Smooth muscle cell (in vitro differentiated cells): ENCODE results near the gene POU6F2. TPM values are rescaled to one million over a fixed set of nuclear protein-coding genes. Genes with fewer than 3 reads are reported as not detected.

Source experiments
- DNase-seq: peaks from one replicate; lab custom pipeline; 2025; ENCODE audit not compliant: unreplicated experiment; lab: John Stamatoyannopoulos, UW
- H2AFZ ChIP-seq: fragments of 200-600 bp; sonication (generic); 2 replicates; pipeline ENCODE4 v1.6.0; 2016; ENCODE audit warnings: antibody characterized with exemption, low read depth, mild to moderate bottlenecking
- H3F3A ChIP-seq: fragments of 200-600 bp; sonication (generic); 2 replicates; pipeline ENCODE4 v1.6.0; 2017; ENCODE audit warnings: antibody characterized with exemption, low read depth
- H3K27ac ChIP-seq: fragments of 200-600 bp; sonication (generic); 2 replicates; pipeline ENCODE4 v1.5.1; 2016; ENCODE audit warnings: low read depth, mild to moderate bottlenecking
- H3K27me3 ChIP-seq: fragments of 200-600 bp; sonication (generic); 2 replicates; pipeline ENCODE4 v1.6.1; 2016; ENCODE audit warnings: low read depth, mild to moderate bottlenecking
- H3K36me3 ChIP-seq: fragments of 200-600 bp; sonication (generic); 2 replicates; pipeline ENCODE4 v1.5.1; 2016; ENCODE audit warnings: low read depth
- H3K4me1 ChIP-seq: fragments of 200-600 bp; sonication (generic); 2 replicates; pipeline ENCODE4 v1.5.1; 2016; ENCODE audit warnings: low read depth
- H3K4me2 ChIP-seq: fragments of 200-600 bp; sonication (generic); 2 replicates; pipeline ENCODE4 v1.6.0; 2016; ENCODE audit warnings: mild to moderate bottlenecking
- H3K4me3 ChIP-seq: fragments of 200-600 bp; sonication (generic); 2 replicates; pipeline ENCODE4 v1.5.1; 2016; ENCODE audit warnings: mild to moderate bottlenecking
- H3K79me2 ChIP-seq: fragments of 200-600 bp; sonication (generic); 2 replicates; pipeline ENCODE4 v1.6.0; 2016; ENCODE audit warnings: low read depth, mild to moderate bottlenecking
- H3K9ac ChIP-seq: fragments of 200-600 bp; sonication (generic); 2 replicates; pipeline ENCODE4 v1.6.0; 2016; ENCODE audit warnings: low read depth
- H3K9me3 ChIP-seq: fragments of 200-600 bp; sonication (generic); replicated peaks from 2 replicates; pipeline ENCODE4 v1.5.1; 2016; ENCODE audit warnings: low read depth
- H4K20me1 ChIP-seq: fragments of 200-600 bp; sonication (generic); 2 replicates; pipeline ENCODE4 v1.6.0; 2016; ENCODE audit warnings: low read depth
- CTCF ChIP-seq: fragments of 200-600 bp; sonication (generic); IDR thresholded peaks from 2 replicates; pipeline ENCODE4 v1.5.1; 2017; ENCODE audit warnings: borderline replicate concordance, mild to moderate bottlenecking, antibody characterized with exemption; ENCODE audit not compliant: insufficient read depth, poor library complexity, severe bottlenecking
- WGBS: methylation state at CpG from one replicate; pipeline ENCODE4 v1.1.7; 2016; ENCODE audit warnings: low lambda C conversion rate; 5-methylcytosine and 5-hydroxymethylcytosine counted together
- polyA plus RNA-seq: library from polyadenylated mRNA; unstranded; fragments of >200 nt; fragmentation: Nextera tagmentation; extraction: Ambion mirVana; gene quantifications from 2 replicates; pipeline ENCODE4 v1.2.1, GENCODE V29; 2016
- total RNA-seq: library from RNA; depleted of rRNA; stranded (reverse); fragments of >200 nt; gene quantifications from 2 replicates; pipeline ENCODE4 v1.2.3, GENCODE V29; 2014

The POU6F2 gene
- total and polyA plus RNA-seq, 2 experiments from 2014 or later, result 1.2 TPM

GRCh38 chr7:38936641-38937040 is 41.1 kb upstream of the POU6F2 start:
- Histone ChIP-seq H3F3A (no peaks in the 10 kb centered on the region), H3K79me2 (no peaks in the 10 kb centered on the region), H3K9ac (no peak overlapping the region), H3K4me2 (no peak overlapping the region), H3K4me1 (peaks cover 3% of the 10 kb centered on the region), H3K27ac (no peak overlapping the region), H2AFZ (no peak overlapping the region), H3K27me3 (no peaks in the 10 kb centered on the region), H3K36me3 (no peaks in the 10 kb centered on the region), H3K4me3 (no peak overlapping the region), H3K9me3 (no peaks in the 10 kb centered on the region), H4K20me1 (no peaks in the 10 kb centered on the region)
- no peak for TF ChIP-seq CTCF
- 100% methylated on average over 1 of the region's 1 CpG for WGBS
- no peak for DNase-seq

GRCh38 chr7:38938001-38938485 is 39.7 kb upstream of the POU6F2 start:
- no peak overlapping the region for H3K9ac ChIP-seq
- no peak for TF ChIP-seq CTCF
- H3K4me1 ChIP-seq, result peaks cover 3% of the 10 kb centered on the region
- no peaks in the 10 kb centered on the region for H4K20me1 ChIP-seq
- H3K36me3 ChIP-seq, result no peaks in the 10 kb centered on the region
- no peaks in the 10 kb centered on the region for H3K9me3 ChIP-seq
- no peaks in the 10 kb centered on the region for H3K27me3 ChIP-seq
- 85% methylated on average over 1 of the region's 1 CpG for WGBS
- no peak overlapping the region for H3K4me3 ChIP-seq
- no peaks in the 10 kb centered on the region for H3F3A ChIP-seq
- no peak overlapping the region for H2AFZ ChIP-seq
- H3K4me2 ChIP-seq, result no peak overlapping the region
- no peak overlapping the region for H3K27ac ChIP-seq
- DNase-seq, result no peak
- H3K79me2 ChIP-seq, result no peaks in the 10 kb centered on the region

- H2AFZ ChIP-seq, result no peak overlapping the region
- no peak overlapping the region for H3K4me3 ChIP-seq
- no peak overlapping the region for H3K27ac ChIP-seq
These were observed 39.1 kb upstream of the POU6F2 start for GRCh38 chr7:38938589-38938988.

More at GRCh38 chr7:38938589-38938988, 39.1 kb upstream of the POU6F2 start:
- no peak overlapping the region for H3K9ac ChIP-seq
- 63% methylated on average over 4 of the region's 4 CpGs for WGBS
- no peaks in the 10 kb centered on the region for H3K79me2 ChIP-seq
- H4K20me1 ChIP-seq, result no peaks in the 10 kb centered on the region
- H3K27me3 ChIP-seq, result no peaks in the 10 kb centered on the region
- DNase-seq, result no peak
- no peaks in the 10 kb centered on the region for H3F3A ChIP-seq
- TF ChIP-seq CTCF, result no peak
- H3K36me3 ChIP-seq, result no peaks in the 10 kb centered on the region
- H3K9me3 ChIP-seq, result no peaks in the 10 kb centered on the region
- peaks cover 3% of the 10 kb centered on the region for H3K4me1 ChIP-seq
- no peak overlapping the region for H3K4me2 ChIP-seq
